Kidney capillary endothelial cell (primary cell): ENCODE measurements around the gene HSBP1L1.
"Not testable (repeated sequence)": the region's sequence is repeated elsewhere in the genome, so short reads cannot be mapped to it uniquely, and the experiment has no call there.

Experiments
- DNase-seq: peaks from one replicate; pipeline ENCODE4 v3.0.0-alpha.2; 2018; ENCODE audit warnings: low spot score

Gene HSBP1L1

GRCh38 chr18:79945118-79946042 is 19.1 kb upstream of the HSBP1L1 start:
- DNase-seq: no peak

GRCh38 chr18:79947054-79947755 is 17.2 kb upstream of the HSBP1L1 start:
- DNase-seq: no peak

- DNase-seq: no peak
Measured at GRCh38 chr18:79947881-79948610, 16.4 kb upstream of the HSBP1L1 start.

- no peak for DNase-seq
Measured at GRCh38 chr18:79948719-79949411, 15.6 kb upstream of the HSBP1L1 start.

- peak; percentile 54 for DNase-seq
Measured at GRCh38 chr18:79949697-79950487, 14.6 kb upstream of the HSBP1L1 start.

DNA sequence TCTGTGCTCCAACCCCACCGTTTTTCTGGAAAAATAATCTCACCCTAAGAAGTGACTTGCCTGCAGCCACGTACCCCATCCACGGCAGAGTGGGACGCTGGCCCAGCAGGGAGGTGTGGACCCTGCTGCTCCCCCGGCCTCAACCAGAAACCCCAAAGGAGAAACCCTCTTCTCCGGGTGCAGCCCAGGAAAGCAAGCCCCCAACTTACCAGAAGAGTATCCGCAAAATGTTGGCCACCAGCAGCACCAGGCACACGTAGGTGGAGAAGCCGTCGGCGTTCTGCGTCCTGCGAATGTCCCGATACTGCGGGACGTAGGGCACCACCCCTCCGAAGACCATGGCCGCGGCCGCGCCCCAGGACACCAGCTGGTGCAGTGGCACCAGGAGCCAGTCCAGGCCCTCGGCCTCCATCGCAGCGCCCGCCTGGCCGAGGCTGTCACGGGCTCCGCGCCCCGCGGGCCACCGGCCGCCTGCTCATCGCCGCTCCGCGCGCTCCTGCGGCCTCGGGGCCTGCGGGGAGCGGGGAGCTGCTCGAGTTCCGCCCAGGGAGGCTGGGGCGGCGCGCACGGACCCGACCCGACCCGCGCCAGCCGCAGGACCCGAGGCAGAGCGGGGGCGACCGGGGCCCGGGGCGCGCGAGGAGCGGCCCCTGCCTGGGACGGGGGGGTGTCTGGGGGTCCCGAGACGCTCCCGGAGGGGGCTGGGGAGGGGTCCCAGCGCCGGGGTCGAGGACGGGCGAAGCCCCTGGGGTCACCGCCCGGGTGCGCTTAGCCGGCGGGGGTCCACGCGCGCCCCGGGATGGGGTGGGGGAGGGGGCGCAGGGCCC is 13.7 kb upstream of the HSBP1L1 start:
- DNase-seq: no peak

- DNase-seq: peak; percentile 71
Measured at GRCh38 chr18:79951545-79952455, 12.6 kb upstream of the HSBP1L1 start, which contains the start of gene SLC66A2. SLC66A2 (minus strand) TSS chr18:79951653; CDS start chr18:79950926, 727 bp downstream.

GRCh38 chr18:79952456-79952995 is 11.9 kb upstream of the HSBP1L1 start:
- no peak for DNase-seq

DNA sequence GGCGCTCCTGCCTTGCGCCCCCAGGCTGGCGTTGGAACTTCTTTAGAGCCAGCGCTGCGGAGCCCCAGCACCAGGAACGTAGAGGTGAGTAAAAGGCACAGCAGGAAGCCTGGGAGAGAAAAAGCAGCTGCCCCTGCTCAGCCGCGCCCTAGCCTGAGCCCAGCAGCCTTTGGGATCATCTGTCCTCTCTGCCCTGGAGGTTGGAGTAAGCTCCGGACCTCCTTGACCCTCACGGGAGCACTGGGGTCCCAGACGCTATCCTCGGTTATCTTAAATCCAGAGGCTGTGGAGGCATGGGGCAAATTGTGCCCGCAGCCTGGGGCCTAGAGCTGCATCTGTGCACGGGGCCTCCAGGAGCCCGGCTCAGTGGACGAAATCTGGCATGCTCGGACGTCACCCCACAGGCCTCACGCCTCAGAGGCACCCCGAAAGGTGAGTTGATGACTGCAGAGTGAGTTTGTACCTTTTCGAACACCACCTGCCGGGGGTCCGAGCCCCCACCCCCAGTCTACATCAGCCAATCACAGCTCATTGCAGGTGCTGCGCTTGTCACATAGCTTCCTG is 11.4 kb upstream of the HSBP1L1 start:
- no peak for DNase-seq

DNA sequence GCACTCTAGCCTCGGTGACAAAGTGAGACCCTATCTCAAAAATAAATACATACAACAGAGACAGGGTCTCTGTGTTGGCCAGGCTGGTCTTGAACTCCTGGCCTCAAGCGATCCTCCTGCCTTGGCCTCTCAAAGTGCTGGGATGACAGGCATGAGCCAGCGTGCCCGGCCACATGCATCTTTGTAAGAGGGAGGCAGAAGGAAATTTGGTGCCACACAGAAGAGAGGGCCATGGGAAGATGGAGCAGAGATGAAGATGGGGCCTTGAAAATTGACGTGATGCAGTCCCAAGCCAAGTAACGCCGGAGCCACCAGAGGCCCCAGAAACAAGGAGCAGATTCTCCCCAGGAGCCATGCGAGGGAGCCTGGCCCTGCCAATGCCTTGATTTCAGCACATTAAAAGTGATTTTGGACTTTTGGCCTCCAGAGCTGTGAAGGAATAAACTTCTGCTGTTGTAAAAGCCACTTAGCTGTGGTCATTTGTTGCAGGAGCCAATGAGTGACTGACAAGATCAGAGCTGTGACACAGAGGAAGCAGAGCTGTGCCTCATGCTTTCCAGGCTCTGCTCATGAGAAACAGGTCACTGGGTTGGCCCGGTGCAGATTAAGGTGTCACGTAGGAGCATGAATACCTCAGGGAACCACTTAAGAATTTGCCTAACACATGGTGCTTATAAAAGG is 10.3 kb upstream of the HSBP1L1 start:
- DNase-seq: no peak

DNA sequence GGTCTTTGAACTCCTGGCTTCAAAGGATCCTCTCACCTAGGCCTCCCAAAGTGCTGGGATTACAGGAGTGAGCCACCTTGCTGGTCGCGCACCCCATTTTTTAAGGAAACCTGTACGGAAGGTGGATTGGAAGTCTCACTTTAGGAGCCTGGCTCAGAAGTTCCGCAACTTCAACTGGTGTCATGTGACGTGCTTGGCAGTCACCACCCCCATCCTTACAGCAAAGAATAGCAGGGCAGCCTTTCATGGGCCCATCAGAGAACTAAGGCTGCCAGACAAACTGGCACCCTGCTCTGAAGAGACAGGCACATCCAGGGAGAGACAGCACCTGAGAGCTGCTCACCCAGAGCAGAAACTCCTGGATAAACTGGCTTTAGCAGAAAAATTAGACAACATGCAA is 9.7 kb upstream of the HSBP1L1 start:
- DNase-seq: no peak

GRCh38 chr18:79955302-79956075 is 9.0 kb upstream of the HSBP1L1 start:
- DNase-seq: no peak

- no peak for DNase-seq
Measured at GRCh38 chr18:79956276-79956675, 8.2 kb upstream of the HSBP1L1 start.

DNA sequence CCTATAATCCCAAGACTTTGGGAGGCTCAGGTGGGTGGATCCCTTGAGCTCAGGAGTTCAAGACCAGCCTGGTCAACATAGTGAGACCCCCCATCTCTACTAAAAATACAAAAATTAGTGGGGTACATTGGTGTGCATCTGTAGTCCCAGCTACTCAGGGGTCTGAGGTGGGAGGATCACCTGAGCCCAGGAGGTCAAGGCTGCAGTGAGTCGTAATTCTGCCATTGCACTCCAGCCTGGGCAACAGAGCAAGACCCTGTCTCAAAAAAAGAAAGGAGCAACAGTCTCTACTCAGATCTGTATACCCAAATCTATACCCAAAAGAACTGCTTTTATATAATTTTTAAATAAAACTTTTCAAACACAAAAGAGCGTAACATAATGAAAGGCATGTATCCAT is 5.5 kb upstream of the HSBP1L1 start:
- no peak for DNase-seq

- not testable (repeated sequence) for DNase-seq
Measured at GRCh38 chr18:79960161-79960801, 4.2 kb upstream of the HSBP1L1 start.

GRCh38 chr18:79960921-79961526 is 3.4 kb upstream of the HSBP1L1 start:
- DNase-seq: no peak
